Hepatocyte (in vitro differentiated cells): ENCODE data around the gene MUC4. TPM values are rescaled to one million over a fixed set of nuclear protein-coding genes. Genes with fewer than 3 reads are reported as not detected.

Experiments used
- DNase-seq: peaks from one replicate; pipeline ENCODE4 v3.0.0-alpha.2; 2016; ENCODE audit warnings: low spot score
- H2AFZ ChIP-seq: fragments of 200-600 bp; sonication (generic); 2 replicates; pipeline ENCODE4 v1.6.0; 2016; ENCODE audit warnings: antibody characterized with exemption, mild to moderate bottlenecking
- H3K27ac ChIP-seq: fragments of 200-600 bp; sonication (generic); 2 replicates; pipeline ENCODE4 v1.5.1; 2016; ENCODE audit warnings: mild to moderate bottlenecking
- H3K27me3 ChIP-seq: fragments of 200-600 bp; sonication (generic); 2 replicates; pipeline ENCODE4 v1.6.1; 2016
- H3K36me3 ChIP-seq: fragments of 200-600 bp; sonication (generic); replicated peaks from 2 replicates; pipeline ENCODE4 v1.5.1; 2016; ENCODE audit warnings: low read depth; ENCODE audit not compliant: insufficient read depth
- H3K4me1 ChIP-seq: fragments of 200-600 bp; sonication (generic); 2 replicates; pipeline ENCODE4 v1.5.1; 2016; ENCODE audit warnings: mild to moderate bottlenecking, moderate library complexity; ENCODE audit not compliant: insufficient read depth
- H3K4me2 ChIP-seq: fragments of 200-600 bp; sonication (generic); 2 replicates; pipeline ENCODE4 v1.6.0; 2016
- H3K4me3 ChIP-seq: fragments of 200-600 bp; sonication (generic); 2 replicates; pipeline ENCODE4 v1.5.1; 2016; ENCODE audit warnings: mild to moderate bottlenecking
- H3K79me2 ChIP-seq: fragments of 200-600 bp; sonication (generic); 2 replicates; pipeline ENCODE4 v1.6.0; 2017; ENCODE audit warnings: mild to moderate bottlenecking
- H3K9me2 ChIP-seq: fragments of 200-600 bp; sonication (generic); replicated peaks from 2 replicates; pipeline ENCODE4 v1.6.0; 2017; ENCODE audit warnings: mild to moderate bottlenecking; ENCODE audit not compliant: insufficient read depth
- H3K9me3 ChIP-seq: fragments of 200-600 bp; sonication (generic); 2 replicates; pipeline ENCODE4 v1.5.1; 2016; ENCODE audit warnings: low read depth, mild to moderate bottlenecking
- H4K20me1 ChIP-seq: fragments of 200-600 bp; sonication (generic); 2 replicates; pipeline ENCODE4 v1.6.0; 2016; ENCODE audit warnings: mild to moderate bottlenecking; ENCODE audit not compliant: insufficient read depth, poor library complexity, severe bottlenecking
- CTCF ChIP-seq: fragments of 200-600 bp; sonication (generic); IDR thresholded peaks from 2 replicates; pipeline ENCODE4 v1.5.1; 2016; ENCODE audit warnings: antibody characterized with exemption, mild to moderate bottlenecking; ENCODE audit not compliant: poor library complexity
- EZH2 ChIP-seq: fragments of 200-600 bp; sonication (generic); IDR thresholded peaks from 2 replicates; pipeline ENCODE4 v1.6.1; 2016; ENCODE audit warnings: antibody characterized with exemption, mild to moderate bottlenecking, borderline replicate concordance
- EZH2phosphoT487 ChIP-seq: fragments of 200-600 bp; sonication (generic); IDR thresholded peaks from one replicate; pipeline ENCODE4 v1.6.1; 2018; ENCODE audit warnings: antibody characterized with exemption, mild to moderate bottlenecking, low read depth, moderate library complexity; ENCODE audit not compliant: unreplicated experiment, severe bottlenecking
- WGBS: methylation state at CpG from one replicate; pipeline ENCODE4 v1.1.6; 2016; ENCODE audit warnings: low lambda C conversion rate; ENCODE audit errors: missing lambda C conversion rate; 5-methylcytosine and 5-hydroxymethylcytosine counted together
- polyA plus RNA-seq: library from polyadenylated mRNA; unstranded; fragments of >200 nt; fragmentation: Nextera tagmentation; extraction: Ambion mirVana; gene quantifications from 2 replicates; pipeline ENCODE4 v1.2.1, GENCODE V29; 2016
- total RNA-seq: library from RNA; depleted of rRNA; stranded (reverse); fragments of >200 nt; gene quantifications from 2 replicates; pipeline ENCODE4 v1.2.3, GENCODE V29; 2014

The MUC4 gene
- total and polyA plus RNA-seq, 2 experiments from 2014 or later = 0.89 to 1.7 TPM

- no peak for DNase-seq
- H4K20me1 ChIP-seq = no peaks in the 10 kb centered on the region
- H3K27ac ChIP-seq = no peak overlapping the region
- H3K9me3 ChIP-seq = no peaks in the 10 kb centered on the region
- H2AFZ ChIP-seq = no peak overlapping the region
- no peaks in the 10 kb centered on the region for H3K9me2 ChIP-seq
- TF ChIP-seq CTCF (no peak), EZH2phosphoT487 (no peak), EZH2 (no peak)
- H3K4me2 ChIP-seq = no peak overlapping the region
- no peaks in the 10 kb centered on the region for H3K79me2 ChIP-seq
- H3K4me1 ChIP-seq = no peaks in the 10 kb centered on the region
- H3K36me3 ChIP-seq = no peaks in the 10 kb centered on the region
- H3K4me3 ChIP-seq = no peak overlapping the region
- no peaks in the 10 kb centered on the region for H3K27me3 ChIP-seq
- WGBS = 75% methylated on average over 10 of the region's 10 CpGs
Observed at GRCh38 chr3:195823280-195823679, 11.6 kb upstream of the MUC4 start.

DNA sequence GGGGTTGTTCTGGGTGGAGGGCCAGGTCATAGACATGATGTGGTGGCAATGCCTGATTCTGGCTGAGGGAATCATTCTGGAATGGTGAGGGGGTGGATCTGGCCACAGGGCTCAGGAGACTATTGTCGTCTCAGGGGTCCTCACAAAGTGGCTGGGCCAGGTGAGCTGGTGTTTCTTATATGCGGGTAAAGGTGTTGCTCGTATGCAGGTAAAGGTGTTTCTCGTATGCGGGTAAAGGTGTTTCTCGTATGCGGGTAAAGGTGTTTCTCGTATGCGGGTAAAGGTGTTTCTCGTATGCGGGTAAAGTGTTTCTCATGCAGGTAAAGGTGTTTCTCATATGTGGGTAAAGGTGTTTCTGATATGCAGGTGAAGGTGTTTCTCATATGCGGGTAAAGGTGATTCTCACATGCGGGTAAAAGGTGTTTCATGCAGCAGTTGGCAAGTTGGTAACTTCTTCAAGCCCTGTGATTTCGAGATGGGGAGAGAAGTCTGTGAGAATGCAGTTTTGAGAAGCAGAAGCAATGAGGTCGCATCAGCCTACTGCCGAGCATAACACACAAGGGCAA, 10.5 kb upstream of the MUC4 start:
- Histone ChIP-seq H3K4me1 (no peaks in the 10 kb centered on the region), H3K27me3 (no peaks in the 10 kb centered on the region), H2AFZ (no peak overlapping the region), H4K20me1 (no peaks in the 10 kb centered on the region), H3K27ac (no peak overlapping the region), H3K9me2 (no peaks in the 10 kb centered on the region), H3K9me3 (no peaks in the 10 kb centered on the region), H3K4me3 (no peak overlapping the region), H3K36me3 (no peaks in the 10 kb centered on the region), H3K79me2 (no peaks in the 10 kb centered on the region), H3K4me2 (no peak overlapping the region)
- WGBS = 90% methylated on average over 16 of the region's 16 CpGs
- TF ChIP-seq EZH2phosphoT487 = no peak
- no peak for TF ChIP-seq CTCF
- TF ChIP-seq EZH2 = no peak
- DNase-seq = no peak

DNA sequence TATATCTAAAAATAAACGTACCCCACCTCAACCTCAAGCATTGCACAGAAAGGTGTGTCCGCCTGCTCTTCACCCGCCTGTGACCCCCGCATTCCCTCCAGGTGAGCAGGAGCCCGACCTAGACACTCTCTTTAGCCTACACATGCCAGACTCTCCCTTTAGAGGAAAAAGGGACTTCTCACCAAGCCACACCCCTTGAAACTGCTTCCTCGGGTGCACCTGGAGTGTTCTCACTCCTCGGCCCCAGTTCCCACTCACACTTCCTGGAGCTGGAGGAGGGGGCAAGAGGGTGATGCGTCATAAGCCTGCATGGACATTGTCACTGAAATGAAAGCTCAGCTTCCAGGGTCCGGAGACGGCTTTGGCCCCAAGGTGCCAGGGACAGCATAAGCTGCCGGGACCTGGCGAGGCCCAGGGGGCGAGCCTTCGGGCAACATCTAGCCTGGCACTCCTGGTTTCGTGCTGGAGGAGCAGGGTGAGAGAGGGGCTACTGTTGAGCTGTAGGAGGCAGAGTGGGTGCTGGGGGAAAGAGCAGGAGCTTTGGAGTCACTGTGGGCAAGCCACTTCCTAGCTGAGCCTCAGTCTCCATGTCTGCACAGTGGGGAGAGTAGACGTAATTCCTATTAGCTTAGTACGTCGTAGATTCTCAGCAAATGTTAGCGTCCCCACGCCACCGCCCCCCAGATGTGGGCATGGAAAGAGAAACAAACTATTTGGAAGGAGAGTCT, 9.8 kb upstream of the MUC4 start:
- DNase-seq = peak; percentile 67
- H3K4me2 ChIP-seq = no peak overlapping the region
- H3K4me3 ChIP-seq = no peak overlapping the region
- peak overlapping the region; percentile 72 for H3K27ac ChIP-seq
- 81% methylated on average over 21 of the region's 21 CpGs for WGBS
- H3K4me1 ChIP-seq = no peaks in the 10 kb centered on the region
- no peaks in the 10 kb centered on the region for H3K9me3 ChIP-seq
- no peaks in the 10 kb centered on the region for H3K79me2 ChIP-seq
- H4K20me1 ChIP-seq = no peaks in the 10 kb centered on the region
- no peaks in the 10 kb centered on the region for H3K27me3 ChIP-seq
- no peaks in the 10 kb centered on the region for H3K9me2 ChIP-seq
- TF ChIP-seq EZH2 (no peak), CTCF (no peak), EZH2phosphoT487 (no peak)
- H2AFZ ChIP-seq = no peak overlapping the region
- H3K36me3 ChIP-seq = no peaks in the 10 kb centered on the region
